H1 (cell line): ENCODE measurements around the gene RARA. TPM values are rescaled to one million over a fixed set of nuclear protein-coding genes. Genes with fewer than 3 reads are reported as not detected.

ENCODE experiments used
- CTCF ChIA-PET: fragments of 300-600 bp; sonication (Branson Sonifier 250); formaldehyde crosslinking; loops from one replicate; lab custom pipeline; 2021; ENCODE audit not compliant: partially characterized antibody; lab: Charles Lee
- POLR2A ChIA-PET: fragments of 300-600 bp; sonication (Branson Sonifier 250); formaldehyde crosslinking; loops from one replicate; lab custom pipeline; 2021; ENCODE audit warnings: inconsistent platforms; ENCODE audit not compliant: partially characterized antibody; lab: Charles Lee
- DNase-seq, 2 experiments: peaks; one replicate each; pipeline versions ENCODE4 v3.0.0 to v3.0.0-alpha.2; 2010 to 2022; ENCODE audit warnings: low spot score in 2 of 2, low read depth in 1 of 2, mixed read lengths in 1 of 2
- FAIRE-seq: peaks from 2 replicates; lab custom pipeline; 2011; peaks lifted over from hg19 to GRCh38; lab: Jason Lieb, UNC
- H2AFZ ChIP-seq: 2 replicates; pipeline ENCODE4 v1.8.1; 2012; ENCODE audit warnings: low read length, inconsistent platforms
- H2AK5ac ChIP-seq: 2 replicates; pipeline ENCODE4 v1.6.1; 2013; ENCODE audit warnings: low read depth, low read length
- H2BK120ac ChIP-seq: replicated peaks from 2 replicates; pipeline ENCODE3; 2013; ENCODE audit warnings: low read depth, low read length, inconsistent platforms
- H2BK12ac ChIP-seq: 2 replicates; pipeline ENCODE4 v1.6.1; 2013; ENCODE audit warnings: low read depth, low read length
- H2BK15ac ChIP-seq: 2 replicates; pipeline ENCODE4 v1.6.1; 2013; ENCODE audit warnings: low read length
- H2BK20ac ChIP-seq: 2 replicates; pipeline ENCODE4 v1.6.1; 2013; ENCODE audit warnings: low read length
- H2BK5ac ChIP-seq: 2 replicates; pipeline ENCODE4 v1.6.1; 2013; ENCODE audit warnings: low read depth, low read length
- H3K14ac ChIP-seq: 2 replicates; pipeline ENCODE4 v1.6.1; 2013; ENCODE audit warnings: inconsistent platforms; ENCODE audit not compliant: insufficient read length
- H3K18ac ChIP-seq: 2 replicates; pipeline ENCODE4 v1.6.1; 2013; ENCODE audit warnings: low read length; ENCODE audit errors: extremely low read depth
- H3K23ac ChIP-seq: 2 replicates; pipeline ENCODE4 v1.6.1; 2013; ENCODE audit warnings: inconsistent platforms; ENCODE audit not compliant: insufficient read length
- H3K23me2 ChIP-seq: 2 replicates; pipeline ENCODE4 v1.6.1; 2013; ENCODE audit warnings: low read depth, low read length
- H3K27ac ChIP-seq: 2 replicates; pipeline ENCODE4 v1.6.1; 2011; ENCODE audit warnings: low read depth, low read length, inconsistent platforms
- H3K27me3 ChIP-seq, 4 experiments: replicated peaks in 1 of 4; 1 replicate in 1 of 4; 2 replicates in 3 of 4; pipeline versions ENCODE4 v1.6.1 to v1.8.1; 2011 to 2013; ENCODE audit warnings: low read length in 3 of 4, mild to moderate bottlenecking in 3 of 4, inconsistent platforms in 2 of 4, mixed read lengths in 2 of 4, moderate library complexity in 1 of 4; ENCODE audit not compliant: control insufficient read depth in 3 of 4, insufficient read depth in 3 of 4; ENCODE audit errors: extremely low read depth in 1 of 4
- H3K36me3 ChIP-seq, 4 experiments: 2 replicates each; pipeline versions ENCODE4 v1.6.1 to v1.8.1; 2011 to 2013; ENCODE audit warnings: mild to moderate bottlenecking in 4 of 4, low read length in 3 of 4, moderate library complexity in 2 of 4, control low read depth in 1 of 4, inconsistent platforms in 1 of 4; ENCODE audit not compliant: insufficient read depth in 4 of 4, control insufficient read depth in 2 of 4
- H3K4ac ChIP-seq: replicated peaks from 2 replicates; pipeline ENCODE3; 2013; ENCODE audit warnings: low read length, low read depth, mixed read lengths, inconsistent platforms; ENCODE audit not compliant: insufficient read length
- H3K4me1 ChIP-seq, 4 experiments: replicated peaks in 1 of 4; 1 replicate in 1 of 4; 2 replicates in 3 of 4; pipeline versions ENCODE4 v1.6.1 to v1.8.1; 2011 to 2013; ENCODE audit warnings: low read length in 3 of 4, inconsistent platforms in 2 of 4, mixed read lengths in 1 of 4; ENCODE audit not compliant: insufficient read depth in 4 of 4, control insufficient read depth in 3 of 4
- H3K4me2 ChIP-seq, 2 experiments: 2 replicates each; pipeline versions ENCODE4 v1.6.1 to v1.8.1; 2011 to 2013; ENCODE audit warnings: low read depth in 2 of 2, low read length in 2 of 2, control low read depth in 1 of 2, inconsistent platforms in 1 of 2, mild to moderate bottlenecking in 1 of 2; ENCODE audit not compliant: insufficient read depth in 1 of 2
- H3K4me3 ChIP-seq, 4 experiments: fragments of 200-600, 300-600 bp in 1 of 4; sonication (generic), shearing (Covaris generic), sonication (Bioruptor Twin) in 1 of 4; 2 replicates each; pipeline versions ENCODE4 v1.5.1 to v1.8.1; 2011 to 2016; ENCODE audit warnings: low read length in 4 of 4, low read depth in 3 of 4, control low read depth in 2 of 4, inconsistent platforms in 2 of 4, mild to moderate bottlenecking in 2 of 4, mixed read lengths in 1 of 4, moderate library complexity in 1 of 4; ENCODE audit not compliant: insufficient read depth in 2 of 4; ENCODE audit errors: extremely low read depth in 1 of 4
- H3K56ac ChIP-seq: replicated peaks from 2 replicates; pipeline ENCODE3; 2013; ENCODE audit warnings: low read depth, mild to moderate bottlenecking, mixed read lengths, low read length, inconsistent platforms; ENCODE audit not compliant: insufficient read length
- H3K79me1 ChIP-seq: 2 replicates; pipeline ENCODE4 v1.6.1; 2013; ENCODE audit warnings: low read depth, low read length, control low read depth
- H3K79me2 ChIP-seq, 2 experiments: 2 replicates each; pipeline versions ENCODE4 v1.6.1 to v1.8.1; 2012 to 2013; ENCODE audit warnings: low read length in 2 of 2, mild to moderate bottlenecking in 2 of 2, inconsistent platforms in 1 of 2; ENCODE audit not compliant: insufficient read depth in 2 of 2, control insufficient read depth in 1 of 2
- H3K9ac ChIP-seq, 4 experiments: replicated peaks in 1 of 4; 1 replicate in 1 of 4; 2 replicates in 3 of 4; pipeline versions ENCODE4 v1.6.1 to v1.8.1; 2011 to 2013; ENCODE audit warnings: low read depth in 3 of 4, low read length in 3 of 4, control low read depth in 2 of 4, mild to moderate bottlenecking in 2 of 4, moderate library complexity in 2 of 4, inconsistent platforms in 1 of 4; ENCODE audit errors: extremely low read depth in 1 of 4
- H3K9me3 ChIP-seq, 2 experiments: 2 replicates each; pipeline versions ENCODE4 v1.6.1 to v1.8.1; 2012 to 2013; ENCODE audit warnings: mild to moderate bottlenecking in 2 of 2, moderate library complexity in 2 of 2, control low read depth in 1 of 2, inconsistent platforms in 1 of 2, low read depth in 1 of 2, low read length in 1 of 2, mixed read lengths in 1 of 2; ENCODE audit not compliant: insufficient read depth in 2 of 2
- H4K20me1 ChIP-seq, 2 experiments: replicated peaks in 1 of 2; 2 replicates each; pipeline versions ENCODE3 to v1.8.1; 2011 to 2013; ENCODE audit warnings: inconsistent platforms in 2 of 2, low read length in 2 of 2, mild to moderate bottlenecking in 1 of 2; ENCODE audit not compliant: insufficient read depth in 2 of 2, control insufficient read depth in 1 of 2
- H4K5ac ChIP-seq: 2 replicates; pipeline ENCODE4 v1.6.1; 2013; ENCODE audit warnings: low read length, low read depth, mixed read lengths, inconsistent platforms; ENCODE audit not compliant: insufficient read length
- H4K8ac ChIP-seq: 2 replicates; pipeline ENCODE4 v1.8.0; 2013; ENCODE audit warnings: mild to moderate bottlenecking, moderate library complexity, low read length, inconsistent platforms; ENCODE audit not compliant: insufficient read depth; ENCODE audit errors: extremely low read depth
- H4K91ac ChIP-seq: replicated peaks from 2 replicates; pipeline ENCODE3; 2013; ENCODE audit warnings: low read length, mixed read lengths, inconsistent platforms; ENCODE audit not compliant: insufficient read length
- EGR1 ChIP-seq: IDR thresholded peaks from 2 replicates; pipeline ENCODE4 v1.6.1; 2011; ENCODE audit warnings: low read depth, low read length, borderline replicate concordance
- KDM1A ChIP-seq: fragments of 200-600, 300-600 bp; sonication (generic); IDR thresholded peaks from 2 replicates; pipeline ENCODE4 v1.7.1; 2016; ENCODE audit warnings: mild to moderate bottlenecking, low read length, borderline replicate concordance
- MAFK ChIP-seq: IDR thresholded peaks from 2 replicates; pipeline ENCODE4 v1.6.1; 2012; ENCODE audit warnings: low read depth, mild to moderate bottlenecking, improper control_type of control experiment, low read length
- RBBP5 ChIP-seq: IDR thresholded peaks from 2 replicates; pipeline ENCODE4 v1.7.1; 2012; ENCODE audit warnings: low read depth, mild to moderate bottlenecking, inconsistent platforms, low read length, moderate library complexity, borderline replicate concordance
- SAP30 ChIP-seq: fragments of 300-600 bp; sonication (generic); IDR thresholded peaks from 2 replicates; pipeline ENCODE4 v1.7.1; 2012; ENCODE audit warnings: low read length, moderate library complexity, mild to moderate bottlenecking, inconsistent platforms; ENCODE audit not compliant: insufficient read depth, insufficient replicate concordance
- SIRT6 ChIP-seq: IDR thresholded peaks from one replicate; pipeline ENCODE4 v1.7.1; 2012; ENCODE audit warnings: low read length, inconsistent platforms
- SP1 ChIP-seq: IDR thresholded peaks from 2 replicates; pipeline ENCODE4 v1.6.1; 2011; ENCODE audit warnings: low read depth, low read length
- SUZ12 ChIP-seq: fragments of 200-600 bp; sonication (generic); IDR thresholded peaks from 2 replicates; pipeline ENCODE4 v1.6.1; 2012; ENCODE audit warnings: mild to moderate bottlenecking, inconsistent platforms, low read length, moderate library complexity, mixed read lengths
- WGBS, 2 experiments: shearing (Covaris generic) in 1 of 2; methylation state at CpG; one replicate each; pipeline versions ENCODE4 v1.1.6 to v1.1.7; 2013 to 2015; ENCODE audit warnings: low lambda C conversion rate in 2 of 2, mixed read lengths in 2 of 2, inconsistent platforms in 1 of 2, low coverage in 1 of 2, missing lambda C conversion rate in 1 of 2; ENCODE audit not compliant: insufficient replicate concordance in 2 of 2, insufficient coverage in 1 of 2, insufficient read length in 1 of 2; ENCODE audit errors: extremely low coverage in 1 of 2, missing lambda C conversion rate in 1 of 2; 5-methylcytosine and 5-hydroxymethylcytosine counted together
- polyA plus RNA-seq, 7 experiments: library from polyadenylated mRNA; depleted of rRNA in 3 of 7; stranded (reverse) in 5 of 7; unstranded in 2 of 7; fragments of >200 nt in 5 of 7; fragments of 200-250 nt in 2 of 7; gene quantifications; 1 replicate in 5 of 7; 2 replicates in 1 of 7; 4 replicates in 1 of 7; pipeline versions ENCODE4 v1.2.1 to v1.2.3, GENCODE V29; 2011 to 2013; ENCODE audit warnings: missing spikeins in 2 of 7, mixed read lengths in 2 of 7
- total RNA-seq: library from RNA; stranded (reverse); fragmentation: NEBNext Ultra II Directional; extraction: Animal tissue kit (Norgen Biotek cat#: 25700); gene quantifications from 2 replicates; pipeline ENCODE4 v1.2.1, GENCODE V29; 2021
- TF ChIP-seq, protein P1 (sequence below): IDR thresholded peaks from 2 replicates; pipeline ENCODE4 v1.6.1; 2012; ENCODE audit warnings: low read length, inconsistent platforms

The RARA gene
- total and polyA plus RNA-seq, 2 of the 8 experiments (the other 6 are each of a cell fraction or from before 2014, with no cell fraction given), result 4.4 to 16.5 TPM

DNA sequence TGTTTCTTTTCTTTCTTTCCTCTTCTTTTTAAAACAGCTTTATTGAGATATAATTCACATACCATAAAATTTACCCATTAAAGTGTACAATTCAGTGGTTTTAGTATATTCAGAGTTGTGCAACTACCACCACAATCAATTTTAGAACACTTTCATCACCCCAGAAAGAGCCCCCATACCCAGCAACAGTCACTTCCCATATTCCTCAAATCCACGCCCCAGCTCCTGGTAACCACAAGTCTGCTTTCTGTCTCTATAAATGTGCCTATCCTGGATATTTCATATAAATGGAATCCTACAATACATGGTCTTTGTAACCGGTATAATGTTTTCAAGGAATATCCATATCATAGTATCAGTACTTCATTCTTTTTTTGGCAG lies 19.4 kb downstream of the RARA start:
- H2BK12ac ChIP-seq, result no peak overlapping the region
- no peak overlapping the region for H4K8ac ChIP-seq
- peaks cover 0 to 6% of the 10 kb centered on the region in 2 experiments; a peak in 1 of 4 replicates for H3K79me2 ChIP-seq
- H3K4ac ChIP-seq, result no peak overlapping the region
- ChIA-PET CTCF (interaction anchor here (0.9 to 39.2 kb wide), 6 partner anchors 9 to 231 kb away, joined by 3 to 1198 read pairs (median 6); partner anchors contain the start of gene GJD3), POLR2A (interaction anchor here (0.6 to 2.5 kb wide), 6 partner anchors 9 to 23 kb away, joined by 3 to 21 read pairs (median 4); no protein-coding TSS in a partner anchor)
- no peak overlapping the region for H2BK5ac ChIP-seq
- H3K18ac ChIP-seq, result no peak overlapping the region
- FAIRE-seq, result no peak
- no peaks in the 10 kb centered on the region for H3K9me3 ChIP-seq
- H3K36me3 ChIP-seq, result no peaks in the 10 kb centered on the region
- peaks cover 17% of the 10 kb centered on the region for H3K79me1 ChIP-seq
- no peak overlapping the region for H2AFZ ChIP-seq
- no peaks in the 10 kb centered on the region for H3K23me2 ChIP-seq
- H3K9ac ChIP-seq, result no peak overlapping the region
- H4K91ac ChIP-seq, result no peak overlapping the region
- no peak overlapping the region for H2AK5ac ChIP-seq
- H3K4me2 ChIP-seq, result no peak overlapping the region
- no peak overlapping the region for H3K27ac ChIP-seq
- no peak overlapping the region for H3K56ac ChIP-seq
- no peak overlapping the region for H3K23ac ChIP-seq
- H2BK120ac ChIP-seq, result no peak overlapping the region
- H3K14ac ChIP-seq, result no peak overlapping the region
- no peak for TF ChIP-seq RBBP5
- TF ChIP-seq, protein P1, sequence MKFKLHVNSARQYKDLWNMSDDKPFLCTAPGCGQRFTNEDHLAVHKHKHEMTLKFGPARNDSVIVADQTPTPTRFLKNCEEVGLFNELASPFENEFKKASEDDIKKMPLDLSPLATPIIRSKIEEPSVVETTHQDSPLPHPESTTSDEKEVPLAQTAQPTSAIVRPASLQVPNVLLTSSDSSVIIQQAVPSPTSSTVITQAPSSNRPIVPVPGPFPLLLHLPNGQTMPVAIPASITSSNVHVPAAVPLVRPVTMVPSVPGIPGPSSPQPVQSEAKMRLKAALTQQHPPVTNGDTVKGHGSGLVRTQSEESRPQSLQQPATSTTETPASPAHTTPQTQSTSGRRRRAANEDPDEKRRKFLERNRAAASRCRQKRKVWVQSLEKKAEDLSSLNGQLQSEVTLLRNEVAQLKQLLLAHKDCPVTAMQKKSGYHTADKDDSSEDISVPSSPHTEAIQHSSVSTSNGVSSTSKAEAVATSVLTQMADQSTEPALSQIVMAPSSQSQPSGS, result no peak
- TF ChIP-seq SP1, result no peak
- no peak for TF ChIP-seq SAP30
- no peak for TF ChIP-seq KDM1A
- TF ChIP-seq SUZ12, result no peak
- no peak for TF ChIP-seq EGR1
- no peak for TF ChIP-seq SIRT6
- TF ChIP-seq MAFK, result no peak
- 96% methylated on average over 2 of the region's 2 CpGs; no CpG with 5 or more reads in 1 of the 2 experiments for WGBS, 2 experiments
- peaks cover 0 to 4% (median 1%) of the 10 kb centered on the region in 4 experiments; a peak in 3 of 7 replicates for H3K4me1 ChIP-seq
- DNase-seq, result no peak
- H2BK15ac ChIP-seq, result no peak overlapping the region
- H4K20me1 ChIP-seq, result peaks cover 14 to 23% of the 10 kb centered on the region in 2 experiments
- H3K27me3 ChIP-seq, result no peaks in the 10 kb centered on the region
- no peak overlapping the region for H2BK20ac ChIP-seq
- no peak overlapping the region for H3K4me3 ChIP-seq
- H4K5ac ChIP-seq, result no peak overlapping the region
